K562 (cell line): ENCODE measurements around the gene ACAD8. TPM values are rescaled to one million over a fixed set of nuclear protein-coding genes. Genes with fewer than 3 reads are reported as not detected.

Experiments
- ATAC-seq: fragments of 200-7000 bp; cut with Tn5 transposase; 3 replicates; pipeline ENCODE4 v1.9.1; 2020; ENCODE audit warnings: moderate library complexity
- BruUV-seq: library from RNA; stranded (reverse); fragments of 400-500 nt; replicated peaks from 2 replicates; lab custom pipeline; 2021; lab: Mats Ljungman, UMichigan
- CTCF ChIA-PET: fragments of 300-600 bp; formaldehyde crosslinking; extraction: SDS; loops from one replicate; lab custom pipeline; 2021; ENCODE audit warnings: low intra/inter-chr PET ratio; lab: Yijun Ruan, JAX
- POLR2A ChIA-PET: fragments of 300-600, 350-650 bp; sonication (Branson Sonifier 250); formaldehyde crosslinking; extraction: SDS; loops from one replicate; lab custom pipeline; 2021; ENCODE audit warnings: antibody characterized with exemption, inconsistent platforms; lab: Yijun Ruan, JAX
- DNase-seq, 4 experiments: peaks; one replicate each; pipeline versions ENCODE4 v3.0.0 to v3.0.0-alpha.2; 2011 to 2018; ENCODE audit warnings: low spot score in 3 of 4, mixed read lengths in 3 of 4; ENCODE audit errors: extremely low read depth in 1 of 4
- FAIRE-seq: peaks from 2 replicates; lab custom pipeline; 2011; peaks lifted over from hg19 to GRCh38; lab: Jason Lieb, UNC
- H2AFZ ChIP-seq: 2 replicates; pipeline ENCODE4 v1.6.0; 2011; ENCODE audit warnings: low read depth, low read length, control low read depth, inconsistent platforms
- H3K27ac ChIP-seq: fragments of 200-600 bp; 3 replicates; pipeline ENCODE4 v1.8.0; 2011; ENCODE audit warnings: low read depth, mild to moderate bottlenecking, control low read depth, inconsistent platforms, low read length, moderate library complexity, mixed read lengths; ENCODE audit errors: extremely low read depth
- H3K27me3 ChIP-seq, 2 experiments: fragments of 300-600 bp in 1 of 2; 2 replicates in 1 of 2; 3 replicates in 1 of 2; pipeline versions ENCODE4 v1.6.0 to v1.8.0; 2011; ENCODE audit warnings: inconsistent platforms in 2 of 2, low read length in 2 of 2, mild to moderate bottlenecking in 1 of 2, mixed read lengths in 1 of 2, moderate library complexity in 1 of 2; ENCODE audit not compliant: control insufficient read depth in 2 of 2, insufficient read depth in 2 of 2
- H3K36me3 ChIP-seq: fragments of 300-600 bp; 3 replicates; pipeline ENCODE4 v1.8.0; 2011; ENCODE audit warnings: mild to moderate bottlenecking, low read length, inconsistent platforms; ENCODE audit not compliant: control insufficient read depth, insufficient read depth
- H3K4me1 ChIP-seq, 2 experiments: fragments of 200-600 bp in 1 of 2; replicated peaks in 1 of 2; 2 replicates in 1 of 2; 3 replicates in 1 of 2; pipeline versions ENCODE4 v1.5.1 to v1.8.0; 2011; ENCODE audit warnings: inconsistent platforms in 2 of 2, low read length in 2 of 2, mild to moderate bottlenecking in 1 of 2, mixed read lengths in 1 of 2, moderate library complexity in 1 of 2; ENCODE audit not compliant: control insufficient read depth in 2 of 2, insufficient read depth in 2 of 2
- H3K4me2 ChIP-seq: 2 replicates; pipeline ENCODE4 v1.6.1; 2011; ENCODE audit warnings: low read length, control low read depth, inconsistent platforms, mixed read lengths; ENCODE audit not compliant: insufficient read depth
- H3K4me3 ChIP-seq: fragments of 200-600 bp; sonication (generic), shearing (Covaris generic); 2 replicates; pipeline ENCODE4 v1.5.1; 2016; ENCODE audit warnings: control low read depth, inconsistent platforms
- H3K79me2 ChIP-seq: fragments of 200-600 bp; 3 replicates; pipeline ENCODE4 v1.8.0; 2011; ENCODE audit warnings: low read length, inconsistent platforms; ENCODE audit not compliant: control insufficient read depth, insufficient read depth
- H3K9ac ChIP-seq, 2 experiments: 2 replicates each; pipeline versions ENCODE4 v1.6.0 to v1.6.1; 2011; ENCODE audit warnings: low read depth in 2 of 2, low read length in 2 of 2, control low read depth in 1 of 2, inconsistent platforms in 1 of 2, mild to moderate bottlenecking in 1 of 2, mixed read lengths in 1 of 2; ENCODE audit not compliant: insufficient read depth in 1 of 2
- H3K9me1 ChIP-seq: one replicate; pipeline ENCODE4 v1.6.0; 2011; ENCODE audit warnings: inconsistent platforms, mild to moderate bottlenecking, low read length, moderate library complexity; ENCODE audit not compliant: control insufficient read depth, insufficient read depth
- H3K9me3 ChIP-seq: replicated peaks from 2 replicates; pipeline ENCODE4 v1.5.1; 2011; ENCODE audit warnings: low read depth, low read length, inconsistent platforms; ENCODE audit not compliant: control insufficient read depth, insufficient read depth
- H4K20me1 ChIP-seq: replicated peaks from 2 replicates; pipeline ENCODE4 v1.6.1; 2011; ENCODE audit warnings: low read length, inconsistent platforms, mixed read lengths; ENCODE audit not compliant: control insufficient read depth, insufficient read depth
- ARHGAP35 ChIP-seq: fragments of 450-650 bp; IDR thresholded peaks from 2 replicates; pipeline ENCODE4 v1.6.1; 2018; ENCODE audit not compliant: partially characterized antibody
- ARID1B ChIP-seq: fragments of 450-650 bp; IDR thresholded peaks from 2 replicates; pipeline ENCODE4 v1.6.1; 2016; ENCODE audit warnings: antibody characterized with exemption, mild to moderate bottlenecking, inconsistent platforms
- BHLHE40 ChIP-seq: IDR thresholded peaks from 2 replicates; pipeline ENCODE4 v1.6.1; 2011; ENCODE audit warnings: low read length, improper control_type of control experiment
- CBFA2T3 ChIP-seq: fragments of 450-650 bp; IDR thresholded peaks from 2 replicates; pipeline ENCODE4 v1.6.1; 2017
- CCNT2 ChIP-seq: IDR thresholded peaks from 2 replicates; pipeline ENCODE4 v1.6.1; 2011; ENCODE audit warnings: borderline replicate concordance, low read depth, mild to moderate bottlenecking, moderate library complexity, mixed read lengths, low read length; ENCODE audit not compliant: insufficient read length; ENCODE audit errors: extremely low read depth
- CREB3 ChIP-seq: fragments of 450-650 bp; conservative IDR thresholded peaks from 2 replicates; pipeline ENCODE4 v1.6.1; 2016; ENCODE audit warnings: missing genetic modification characterization, low read depth, mild to moderate bottlenecking, missing compliant biosample characterization, moderate library complexity
- CTCF ChIP-seq, 3 experiments: IDR thresholded peaks in 2 of 3; conservative IDR thresholded peaks in 1 of 3; 2 replicates each; pipeline ENCODE4 v1.5.1; 2011 to 2012; ENCODE audit warnings: low read length in 3 of 3, mild to moderate bottlenecking in 3 of 3, control low read depth in 2 of 3, improper control_type of control experiment in 1 of 3, inconsistent platforms in 1 of 3, low read depth in 1 of 3, mixed read lengths in 1 of 3, moderate library complexity in 1 of 3; ENCODE audit not compliant: insufficient read depth in 2 of 3
- HDAC6 ChIP-seq: IDR thresholded peaks from 2 replicates; pipeline ENCODE4 v1.6.1; 2012; ENCODE audit warnings: low read depth, mild to moderate bottlenecking, control low read depth, inconsistent platforms, low read length, moderate library complexity
- KAT2B ChIP-seq: IDR thresholded peaks from one replicate; pipeline ENCODE4 v1.6.1; 2012; ENCODE audit warnings: low read depth, mild to moderate bottlenecking, control low read depth, inconsistent platforms, low read length, moderate library complexity
- ZMIZ1 ChIP-seq, 2 experiments: fragments of 150-350 bp in 1 of 2; IDR thresholded peaks; 2 replicates each; pipeline ENCODE4 v1.6.1; 2012 to 2016; ENCODE audit warnings: low read depth in 2 of 2, low read length in 2 of 2, mild to moderate bottlenecking in 1 of 2, moderate library complexity in 1 of 2
- ZNF512 ChIP-seq: IDR thresholded peaks from 2 replicates; pipeline ENCODE4 v1.6.1; 2016; ENCODE audit warnings: missing genetic modification characterization, missing compliant biosample characterization
- ZNF717 ChIP-seq: fragments of 250-450 bp; sonication (Bioruptor Pico); IDR thresholded peaks from 2 replicates; pipeline ENCODE4 v1.5.0; 2021
- ZZZ3 ChIP-seq: fragments of 450-650 bp; IDR thresholded peaks from 2 replicates; pipeline ENCODE4 v1.6.1; 2016; ENCODE audit warnings: antibody characterized with exemption, mild to moderate bottlenecking, moderate library complexity
- WGBS: fragments of 100-300 bp; shearing (Covaris generic); methylation state at CpG from one replicate; pipeline ENCODE4 v1.1.6; 2016; ENCODE audit warnings: low coverage, mixed read lengths; ENCODE audit not compliant: insufficient coverage; ENCODE audit errors: missing lambda C conversion rate; 5-methylcytosine and 5-hydroxymethylcytosine counted together
- in situ Hi-C: fragments of 300-500 bp; cut with MboI; formaldehyde crosslinking; loops from 4 replicates; pipeline ENCODE4 v1.15.0; 2018; ENCODE audit warnings: inconsistent platforms, mixed read lengths
- intact Hi-C: fragments of 100-400 bp; cut with micrococcal nuclease; formaldehyde crosslinking; loops from 2 replicates; pipeline ENCODE4 v1.14.2; 2022
- polyA plus RNA-seq, 8 experiments: library from polyadenylated mRNA; depleted of rRNA in 4 of 8; stranded (reverse) in 5 of 8; unstranded in 3 of 8; fragments of >200 nt; fragmentation: Nextera tagmentation in 2 of 8; fragmentation: Illumina TruSeq in 1 of 8; extraction: Ambion mirVana in 2 of 8; extraction: Trizol in 1 of 8; gene quantifications; 2 replicates each; pipeline versions ENCODE4 v1.2.1 to v1.2.3, GENCODE V29; 2011 to 2014; ENCODE audit warnings: inconsistent platforms in 1 of 8, missing spikeins in 1 of 8
- total RNA-seq, 7 experiments: library from RNA; depleted of rRNA in 6 of 7; stranded (reverse); fragments of >200 nt in 6 of 7; fragmentation: Illumina TruSeq in 2 of 7; extraction: Trizol in 2 of 7; gene quantifications; 2 replicates each; pipeline versions ENCODE4 v1.2.1 to v1.2.3, GENCODE V29; 2011 to 2021; ENCODE audit warnings: low replicate concordance in 1 of 7

ACAD8 gene
- total and polyA plus RNA-seq, 9 of the 15 experiments (the other 6 are each of a cell fraction or from before 2014, with no cell fraction given), result 6.5 to 34.1 (median 20.1) TPM

- peak in 1 of 4 experiments; percentile 55 for DNase-seq
- CTCF ChIA-PET, result interaction anchor here (0.6 kb wide), 1 partner anchor 430 kb away, joined by 4 read pairs; no protein-coding TSS in a partner anchor
- Histone ChIP-seq H3K36me3 (peaks cover 97% of the 10 kb centered on the region), H3K79me2 (peaks cover 13% of the 10 kb centered on the region), H3K9me3 (no peaks in the 10 kb centered on the region), H3K9me1 (no peaks in the 10 kb centered on the region), H3K27me3 (no peaks in the 10 kb centered on the region), H4K20me1 (no peaks in the 10 kb centered on the region), H3K9ac (no peak overlapping the region), H3K4me2 (no peak overlapping the region), H3K27ac (no peak overlapping the region), H3K4me3 (no peak overlapping the region), H3K4me1 (no peaks in the 10 kb centered on the region), H2AFZ (no peak overlapping the region)
- POLR2A ChIA-PET, result no interaction called here
- BruUV-seq, result no TSS peak
- FAIRE-seq, result no peak
- 88% methylated on average over 14 of the region's 16 CpGs for WGBS
- ATAC-seq, result peak; percentile 77
- intact Hi-C loops, result loop anchor here (2.0 kb wide), 2 partner anchors 37 to 45 kb away; partner anchors contain the start of genes ACAD8 and THYN1
- in situ Hi-C loops, result no loop called here
- TF ChIP-seq ZZZ3, result 0 out of 2 replicates have a peak, but pooled peaks have one; percentile 27
- no peak for TF ChIP-seq CBFA2T3
- TF ChIP-seq CREB3 (tag), result no peak
- no peak for TF ChIP-seq ZNF717 (CRISPR knock-in tag)
- no peak for TF ChIP-seq HDAC6
- no peak for TF ChIP-seq ARID1B
- TF ChIP-seq CCNT2, result no peak
- no peak for TF ChIP-seq BHLHE40
- no peak for TF ChIP-seq KAT2B
- peak; percentile 42 to 68 (median 45); a peak in 5 of 6 replicates for TF ChIP-seq CTCF (IDR thresholded peaks at IDR 0.05 in 2 of 3, conservative IDR thresholded peaks at IDR 0.05 in 1 of 3; ENCODE audit: insufficient read depth in 2 of 3, low read depth in 1 of 3, low read length in 3 of 3)
- no peak for TF ChIP-seq ARHGAP35
- no peak for TF ChIP-seq ZMIZ1 (IDR thresholded peaks at IDR 0.05; ENCODE audit: low read depth in 2 of 2, low read length in 2 of 2)
- TF ChIP-seq ZNF512 (tag), result no peak
Observed at GRCh38 chr11:134207538-134208239, 45.7 kb upstream of the ACAD8 start.
